HG03175 (cell line): ENCODE data around the gene PCCA.
"Not testable (repeated sequence)": the region's sequence is repeated elsewhere in the genome, so short reads cannot be mapped to it uniquely, and the experiment has no call there.

ENCODE experiments used
- ATAC-seq: cut with Tn5 transposase; IDR thresholded peaks from one replicate; pipeline ENCODE4 v1.9.1; 2021; ENCODE audit warnings: mild to moderate bottlenecking, moderate library complexity; ENCODE audit not compliant: unreplicated experiment

PCCA gene

DNA sequence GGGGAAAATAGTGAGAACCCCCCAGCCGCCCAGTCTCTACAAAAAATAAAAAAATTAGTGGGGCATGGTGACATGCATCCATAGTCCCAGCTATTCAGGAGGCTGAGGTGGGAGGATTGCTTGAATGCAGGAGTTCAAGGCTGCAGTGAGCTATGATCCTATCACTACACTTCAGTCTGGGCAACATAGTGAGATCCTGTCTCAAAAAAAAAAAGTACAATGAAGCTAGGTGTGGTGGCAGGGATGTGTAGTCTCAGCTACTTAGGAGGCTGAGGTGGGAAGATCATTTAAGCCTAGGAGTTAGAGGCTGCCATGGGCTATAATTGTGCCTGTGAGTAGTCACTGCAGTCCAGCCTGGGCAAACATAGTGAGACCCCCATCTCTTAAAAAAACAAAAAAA lies 8.9 kb downstream of the PCCA start:
- ATAC-seq, result no peak

DNA sequence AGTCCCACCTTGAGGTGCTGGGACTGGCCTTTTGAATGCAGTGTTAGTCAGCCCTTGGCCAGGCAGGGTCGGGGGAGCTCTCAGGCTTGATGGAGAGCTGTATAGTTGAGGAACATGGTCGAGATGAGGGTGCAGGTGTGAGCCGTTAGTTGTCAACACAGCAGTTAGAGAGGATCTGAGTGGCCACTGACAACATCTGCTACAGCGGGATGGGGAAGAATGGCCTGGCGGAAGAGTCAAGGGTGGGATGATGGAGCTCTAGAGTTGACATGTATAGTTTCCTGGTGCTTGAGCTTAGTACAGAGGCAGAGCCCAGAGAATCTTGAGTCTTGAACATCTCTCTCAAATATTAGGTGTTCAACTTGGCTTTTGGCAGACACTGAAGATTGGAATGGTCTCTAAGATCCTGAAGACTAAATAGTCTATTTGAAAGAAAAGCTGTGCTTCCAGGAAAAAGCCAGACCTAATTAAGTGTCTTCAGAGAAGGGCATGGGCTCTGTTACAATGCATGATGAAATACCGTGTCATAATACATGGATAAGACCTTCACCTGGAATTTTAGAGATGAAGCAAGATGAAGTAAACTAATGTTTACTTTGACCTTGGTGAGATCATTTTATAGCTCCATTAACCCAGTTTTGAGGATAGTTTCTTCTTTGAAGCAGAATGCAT lies 9.7 kb downstream of the PCCA start:
- no peak for ATAC-seq

DNA sequence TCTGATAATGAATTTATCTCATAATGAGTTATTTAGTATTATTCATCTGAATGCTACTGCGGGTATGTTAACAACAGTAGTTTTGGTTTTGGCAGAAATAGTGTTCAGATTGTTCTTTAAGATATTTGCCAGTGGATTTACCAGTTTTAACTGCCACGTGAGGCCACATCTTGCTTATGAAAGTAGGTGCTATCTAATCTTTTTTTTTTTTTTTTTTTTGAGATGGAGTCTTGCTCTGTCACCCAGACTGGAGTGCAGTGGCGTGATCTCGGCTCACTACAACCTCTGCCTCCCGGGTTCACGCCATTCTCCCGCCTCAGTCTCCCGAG lies 10.2 kb downstream of the PCCA start:
- not testable (repeated sequence) for ATAC-seq

DNA sequence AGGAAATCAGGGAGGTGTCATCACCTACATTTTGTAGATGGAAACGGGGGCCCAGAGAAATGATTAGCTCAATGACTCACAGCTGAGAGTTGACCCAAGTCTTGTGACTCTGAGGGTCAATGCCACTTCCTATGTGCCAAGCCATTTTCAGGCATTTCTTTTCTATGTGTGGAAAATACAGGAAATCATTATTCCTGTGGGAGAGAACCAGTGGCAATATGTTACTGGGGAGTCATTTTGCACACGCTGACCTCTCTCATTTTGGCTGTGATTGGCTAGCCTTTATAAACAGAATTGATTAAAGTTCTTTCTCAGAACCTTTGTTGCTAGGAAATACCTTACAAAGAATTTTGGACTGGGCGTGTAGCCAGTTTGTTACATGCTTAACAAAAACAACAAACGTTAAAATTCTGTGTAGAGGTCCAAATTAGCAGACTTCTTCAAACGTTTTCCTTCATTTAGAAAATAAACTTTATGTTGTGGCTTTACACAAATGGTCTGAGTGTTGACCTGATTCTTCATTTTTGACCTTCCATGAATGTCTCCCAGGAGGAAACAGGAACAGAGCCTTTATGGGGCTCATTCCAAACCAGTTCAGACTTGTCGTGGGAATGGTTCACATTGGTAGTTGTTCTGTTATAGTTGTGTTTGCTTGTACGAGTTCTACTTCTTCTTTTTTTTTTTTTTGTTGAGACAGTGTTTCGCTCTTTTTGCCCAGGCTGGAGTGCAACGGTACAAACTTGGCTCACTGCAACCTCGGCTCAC lies 11.4 kb downstream of the PCCA start:
- ATAC-seq, result no peak

DNA sequence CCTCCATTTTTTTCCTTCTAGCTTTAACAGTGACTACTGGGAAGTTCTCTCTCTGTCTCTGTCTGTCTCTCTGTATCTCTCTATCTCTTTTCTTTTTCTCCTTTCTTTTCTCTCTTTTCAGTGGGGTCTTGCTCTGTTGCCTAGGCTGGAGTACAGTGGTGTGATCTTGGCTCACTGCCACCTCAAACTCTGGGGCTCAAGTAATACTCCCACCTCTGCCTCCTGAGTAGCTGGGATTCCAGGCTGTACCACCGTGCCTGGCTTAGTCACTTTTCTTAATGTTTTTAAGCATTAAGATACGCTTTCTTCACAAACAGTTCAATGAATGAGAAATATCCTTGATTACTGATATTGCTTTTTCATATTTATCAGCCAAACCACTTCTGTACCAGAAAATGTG lies 13.1 kb downstream of the PCCA start:
- ATAC-seq, result no peak

DNA sequence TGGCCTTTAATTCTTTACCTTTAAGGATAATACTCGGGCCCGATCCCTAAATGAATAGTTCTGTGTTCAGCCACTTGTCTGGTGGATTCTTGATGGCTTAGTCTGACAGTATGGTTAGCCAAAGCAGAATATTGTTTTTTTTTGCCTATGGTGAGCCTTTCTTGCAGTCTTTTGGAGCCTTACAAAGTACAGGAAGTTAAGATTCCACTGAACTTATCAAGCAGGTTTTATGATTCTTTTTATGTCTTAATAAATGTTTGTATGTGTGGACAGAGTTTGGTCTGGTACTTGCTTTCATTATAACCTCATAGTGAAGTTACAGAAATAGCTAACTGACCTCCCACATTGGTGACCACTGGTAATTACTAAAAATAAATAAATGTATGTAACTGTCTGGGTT lies 17.1 kb downstream of the PCCA start:
- no peak for ATAC-seq

DNA sequence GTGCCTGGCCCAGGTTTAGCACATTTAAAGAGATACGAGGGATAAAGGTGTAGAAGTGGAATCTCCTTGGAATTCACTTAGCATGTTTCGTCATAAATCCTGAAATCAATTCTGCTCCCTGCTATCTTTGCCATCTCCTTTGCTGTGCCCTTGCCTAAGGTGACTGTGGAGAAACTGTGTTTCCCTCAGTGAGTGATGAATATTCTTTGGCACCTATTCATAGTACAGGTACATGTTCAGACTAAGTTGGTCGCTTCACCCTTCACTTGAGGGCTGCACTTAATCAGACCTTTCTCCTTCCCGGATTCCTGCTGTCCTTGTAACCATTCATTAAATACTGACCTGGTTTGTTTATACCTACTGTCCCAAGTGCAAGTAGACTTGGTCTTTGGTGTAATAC lies 17.8 kb downstream of the PCCA start:
- ATAC-seq, result no peak

DNA sequence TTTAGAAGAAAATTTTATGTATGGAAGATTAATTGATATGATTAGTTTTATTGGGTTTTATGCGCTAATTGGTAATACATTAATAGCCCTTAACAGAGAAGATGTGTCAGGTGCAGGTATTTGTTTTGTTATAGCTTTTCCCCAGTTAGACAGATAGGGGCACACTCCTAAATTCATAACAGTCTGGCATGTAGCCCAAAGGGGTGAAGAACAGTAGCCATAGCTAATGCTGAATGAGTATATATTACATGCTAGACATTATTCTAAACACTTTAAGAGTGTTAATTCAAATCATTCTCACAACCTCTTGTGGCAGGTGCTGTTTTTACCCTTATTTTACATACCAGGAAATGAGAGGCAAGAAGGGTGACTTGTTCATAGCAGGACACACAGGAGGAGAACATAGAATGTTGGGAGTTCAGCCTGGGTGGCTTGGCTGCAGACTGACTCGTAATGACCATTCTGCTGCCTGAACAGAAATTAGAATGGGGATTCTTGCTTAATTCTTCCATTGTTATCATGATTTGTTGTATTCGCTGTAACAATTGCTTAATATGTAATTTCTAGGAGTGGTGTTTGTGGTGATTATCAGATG lies 20.1 kb downstream of the PCCA start:
- ATAC-seq, result no peak

DNA sequence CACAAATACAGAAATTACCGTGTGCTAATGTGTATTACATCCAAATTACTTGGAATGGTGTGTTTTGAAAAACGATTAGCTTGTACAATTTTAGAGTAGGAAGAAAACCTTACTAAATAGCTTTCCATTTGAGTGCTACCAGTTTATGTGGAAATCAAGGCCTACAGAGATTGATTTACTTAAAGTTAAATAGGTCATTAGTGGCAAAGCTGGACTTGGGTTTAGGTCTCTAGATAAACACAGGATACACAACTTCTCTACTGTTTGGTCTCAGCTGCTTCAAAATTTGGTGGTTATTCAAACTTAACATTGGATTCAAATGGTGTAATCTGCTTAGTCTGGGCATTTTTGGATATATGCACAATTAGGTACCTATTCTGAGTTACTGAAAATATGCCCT lies 21.4 kb downstream of the PCCA start:
- ATAC-seq, result no peak

DNA sequence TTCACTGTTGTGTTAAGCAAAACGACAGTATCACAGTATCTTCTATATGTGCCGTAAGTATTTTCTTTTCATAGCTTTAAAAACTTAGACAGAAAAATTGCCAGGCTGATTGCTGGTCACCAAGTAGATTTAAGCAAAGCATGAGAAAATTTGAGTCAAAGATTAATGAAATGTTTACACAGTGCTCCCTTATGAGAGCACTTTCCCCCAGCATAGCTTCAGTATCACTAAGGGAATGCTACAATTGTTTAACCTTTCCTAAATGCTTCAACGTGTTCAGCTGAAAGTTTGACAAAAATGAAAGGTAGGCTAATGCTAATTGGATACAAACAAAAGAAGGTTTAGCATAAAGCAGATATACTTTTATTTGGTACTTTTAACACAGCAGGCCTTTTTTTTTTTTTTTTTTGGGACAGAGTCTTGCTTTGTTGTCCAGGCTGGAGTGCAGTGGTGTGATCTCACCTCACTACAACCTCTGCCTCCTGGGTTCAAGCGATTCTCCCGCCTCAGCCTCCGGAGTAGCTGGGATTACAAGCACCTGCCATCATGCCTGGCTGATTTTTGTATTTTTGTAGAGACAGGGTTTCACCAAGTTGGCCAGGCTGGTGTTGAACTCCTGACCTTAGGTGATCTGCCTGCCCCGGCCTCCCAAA lies 23.4 kb downstream of the PCCA start:
- ATAC-seq, result no peak

DNA sequence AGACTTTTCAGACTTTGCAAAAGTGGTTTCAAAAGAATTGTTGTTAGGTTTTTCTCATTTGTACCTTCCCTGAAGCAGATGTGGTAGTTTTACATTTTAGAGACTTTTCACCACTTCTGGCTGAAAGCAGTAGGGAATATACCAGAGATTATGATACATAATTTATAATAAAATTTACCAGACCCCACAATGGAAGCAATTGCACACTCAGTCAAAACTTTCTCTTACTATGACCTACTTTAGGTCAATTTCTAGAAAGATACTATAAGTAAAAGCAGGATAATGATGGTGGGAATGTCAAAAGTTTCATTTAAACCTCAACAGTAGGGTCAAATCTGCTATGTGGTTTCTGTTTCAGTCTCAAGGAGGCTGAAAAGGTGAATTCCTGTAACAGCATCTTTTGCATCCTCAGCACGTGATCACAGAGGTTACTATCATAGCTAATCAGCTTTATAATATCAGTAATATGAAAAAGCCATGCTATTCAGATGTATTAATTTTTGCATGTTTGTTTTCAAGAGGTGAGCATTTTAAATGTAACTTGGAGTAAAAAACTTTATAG lies 26.9 kb downstream of the PCCA start:
- no peak for ATAC-seq

DNA sequence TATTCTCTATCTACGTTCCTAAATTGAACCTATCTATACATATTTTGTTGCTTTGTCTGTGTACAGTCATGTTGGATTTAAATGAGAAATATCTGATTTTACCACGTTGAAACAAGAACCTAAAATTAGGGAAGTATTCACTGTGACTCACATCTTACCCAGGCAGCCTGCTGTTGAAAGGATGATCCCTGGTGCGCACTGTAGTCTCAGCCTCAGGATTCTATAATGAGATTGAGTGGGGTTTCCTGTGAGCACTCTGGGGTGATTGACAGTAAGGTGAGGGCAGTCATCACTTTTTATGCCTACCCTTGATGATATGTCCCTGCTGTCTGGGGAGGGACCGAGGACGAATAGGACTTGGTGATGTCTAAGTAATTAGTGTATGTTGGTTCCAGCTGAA lies 35.4 kb downstream of the PCCA start:
- ATAC-seq, result no peak

DNA sequence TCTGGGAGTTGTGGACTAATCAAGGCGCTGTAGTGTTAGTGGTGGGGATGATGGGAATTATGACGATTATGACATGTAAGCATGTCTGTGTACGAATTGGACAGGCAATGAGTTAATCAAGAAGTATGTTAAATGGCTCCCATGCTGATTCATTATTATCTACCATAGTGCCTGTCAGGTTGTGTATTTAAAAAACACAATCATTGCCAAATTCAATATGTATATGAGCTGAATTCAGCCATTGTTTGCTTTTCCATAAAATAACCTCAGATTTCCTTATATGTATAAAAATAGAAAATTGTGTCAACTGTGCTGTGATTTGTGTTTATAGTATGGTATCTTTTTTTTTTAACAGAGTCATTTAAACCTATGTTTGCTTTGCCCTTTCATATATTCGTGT lies 37.1 kb downstream of the PCCA start:
- no peak for ATAC-seq

DNA sequence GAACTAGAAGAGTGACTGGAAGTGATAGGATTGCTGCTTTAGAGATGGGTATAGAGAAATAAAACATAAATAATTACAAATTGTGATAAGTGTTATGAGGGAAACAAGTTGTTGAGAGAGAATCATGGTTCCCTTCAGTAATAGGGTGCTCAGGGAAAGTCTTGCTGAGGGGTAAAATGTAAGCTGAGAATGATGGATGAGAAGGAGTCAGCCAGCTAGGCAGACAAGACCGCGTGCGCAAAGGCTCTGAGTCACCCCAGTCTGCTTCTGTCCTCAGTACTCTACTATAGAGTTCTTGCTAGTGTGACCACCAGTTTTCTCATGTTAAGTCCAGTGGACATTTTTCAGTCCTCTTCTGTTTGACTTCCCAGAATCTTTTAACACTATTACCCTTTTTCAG lies 39.5 kb downstream of the PCCA start:
- no peak for ATAC-seq

DNA sequence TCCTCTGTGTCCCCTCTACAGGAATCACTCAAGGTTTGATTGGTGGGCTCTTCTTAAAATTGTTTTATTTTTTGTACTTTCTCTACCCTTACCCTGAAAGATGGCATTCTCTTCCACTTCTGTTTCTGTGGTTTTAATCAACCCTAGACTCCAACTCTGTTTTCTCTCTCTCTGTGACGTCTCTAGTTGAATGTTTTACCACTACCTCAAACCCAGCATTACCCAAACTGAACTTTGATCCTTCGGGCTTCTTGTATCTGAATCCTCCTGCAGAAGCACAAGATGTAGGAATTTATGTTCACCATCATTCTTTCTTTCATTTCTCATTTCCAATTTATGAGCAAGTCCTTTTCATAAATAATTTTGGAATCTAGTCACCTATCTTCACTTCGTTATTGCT lies 39.9 kb downstream of the PCCA start:
- no peak for ATAC-seq

DNA sequence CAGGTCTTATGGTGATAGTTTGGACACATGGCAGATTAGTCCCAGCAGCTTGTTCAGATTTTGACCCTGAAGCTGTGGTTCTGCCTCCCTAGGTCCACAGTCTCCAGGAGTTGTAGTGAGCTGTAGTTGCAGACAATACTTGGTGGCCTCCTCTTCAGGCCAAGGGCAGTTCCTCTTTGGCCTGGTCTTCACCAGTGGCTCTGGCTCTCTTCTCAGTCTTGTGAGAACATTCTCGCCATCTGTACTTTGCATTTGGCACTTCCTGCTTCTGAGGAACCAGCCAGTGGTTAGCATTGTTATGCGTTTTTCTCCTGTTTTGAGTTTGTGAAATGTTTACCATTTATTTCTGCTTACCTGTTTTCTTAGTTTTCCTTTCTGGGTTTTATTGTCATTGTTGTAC lies 40.7 kb downstream of the PCCA start:
- ATAC-seq, result peak; percentile 88

DNA sequence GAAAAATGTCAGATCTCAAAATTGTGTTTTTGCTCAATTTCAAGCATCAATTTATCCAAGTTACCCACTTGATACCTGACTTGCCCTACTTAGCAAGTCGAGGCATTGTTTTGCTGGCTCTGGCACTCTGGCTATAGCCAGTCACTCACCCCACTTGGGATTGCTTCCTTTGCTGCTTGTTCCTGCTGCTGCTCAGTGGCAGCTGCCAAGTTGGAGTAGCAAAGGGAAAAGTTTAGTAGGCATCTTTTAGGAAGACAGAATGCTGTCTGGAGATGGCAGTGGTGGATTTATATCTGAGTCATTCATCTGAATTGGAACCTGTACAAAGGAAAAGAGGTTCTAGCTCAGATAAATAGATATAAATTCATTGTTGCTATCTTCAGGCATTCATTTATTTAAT lies 41.2 kb downstream of the PCCA start:
- no peak for ATAC-seq

DNA sequence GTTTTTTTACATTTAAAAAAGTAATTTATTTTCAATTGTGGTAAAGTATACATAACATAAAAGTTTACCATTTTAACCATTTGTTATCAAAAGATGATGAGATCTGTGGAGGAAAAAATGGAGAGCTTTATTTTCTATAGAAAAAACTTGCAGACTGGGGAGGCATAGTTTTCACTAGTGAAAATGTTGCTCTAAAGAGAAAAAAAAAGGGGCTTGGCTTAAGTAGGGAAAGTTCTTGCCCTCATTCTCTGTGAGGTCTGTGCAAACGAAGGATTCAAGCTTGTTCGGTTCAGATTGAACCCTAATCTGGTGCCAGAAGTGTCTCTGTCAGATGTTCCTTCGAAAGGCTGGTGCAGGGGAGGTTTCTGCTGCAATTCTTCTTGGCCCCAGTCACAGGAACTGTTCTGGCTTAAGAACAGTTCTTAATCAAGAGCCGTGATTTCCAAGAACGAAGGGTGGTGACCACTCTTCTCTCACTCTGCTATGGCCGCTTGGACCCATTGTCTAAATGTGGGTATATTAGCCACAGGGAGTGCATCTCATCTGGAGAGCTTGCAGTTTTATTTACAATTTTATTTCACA lies 42.1 kb downstream of the PCCA start:
- ATAC-seq, result no peak

DNA sequence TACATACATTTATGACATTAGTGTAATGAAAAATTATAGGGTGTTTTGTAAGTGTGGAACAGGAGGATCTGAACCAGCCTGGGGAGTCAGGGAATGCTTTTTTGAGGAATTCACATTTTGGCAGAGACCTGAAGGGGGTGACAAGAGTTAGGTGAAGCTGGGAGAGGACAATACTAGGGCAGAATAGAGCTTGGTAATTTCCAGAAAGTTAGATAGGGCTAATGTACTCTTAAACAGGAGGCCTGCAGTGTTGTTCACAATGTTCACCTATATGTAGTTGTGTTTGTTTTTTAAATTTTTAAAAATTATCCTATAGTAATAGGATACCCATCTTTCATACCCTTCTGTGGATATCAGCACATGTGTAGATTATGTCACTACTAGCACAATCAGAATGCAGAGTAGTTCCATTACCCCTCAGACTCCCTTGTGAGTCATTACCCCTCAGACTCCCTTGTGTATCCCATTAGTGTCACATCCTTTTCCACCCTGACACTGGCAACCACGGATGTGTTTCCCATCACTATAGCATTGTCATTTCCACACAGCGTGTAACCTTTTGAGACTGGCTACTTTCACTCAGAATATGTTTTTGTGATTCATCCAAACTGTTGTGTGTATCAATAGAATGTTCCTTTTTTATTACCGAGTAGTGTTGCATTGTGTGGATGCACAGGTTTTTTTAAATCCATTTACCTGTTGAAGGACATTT lies 43.1 kb downstream of the PCCA start:
- no peak for ATAC-seq

DNA sequence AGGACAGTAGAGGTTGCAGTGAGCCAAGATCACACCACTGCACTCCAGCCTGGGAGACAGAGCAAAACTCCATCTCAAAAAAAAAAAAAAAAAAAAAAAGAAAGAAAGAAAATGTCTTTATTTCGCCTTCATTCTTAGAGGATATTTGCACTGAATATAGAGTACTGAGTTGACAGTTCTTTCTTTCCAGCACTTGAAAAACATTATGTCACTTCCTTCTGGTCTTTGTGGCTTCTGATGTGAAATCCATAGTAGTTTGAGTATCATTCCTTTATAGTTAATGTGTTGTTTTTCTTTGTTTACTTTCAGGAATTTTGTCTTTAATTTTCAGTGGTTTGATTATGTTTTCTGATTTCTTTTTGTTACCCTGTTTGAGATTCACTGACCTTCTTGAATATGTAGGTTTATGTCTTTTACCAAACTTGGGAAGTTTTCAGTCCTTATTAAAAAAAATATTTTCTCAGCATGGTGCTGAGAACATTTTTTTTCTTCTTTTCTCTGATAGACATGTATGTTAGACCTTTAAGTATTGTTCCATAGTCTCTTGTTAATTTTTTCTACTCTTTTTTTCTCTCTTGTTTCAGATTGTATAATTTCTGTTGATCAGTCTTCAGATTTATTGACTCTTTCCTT lies 50.1 kb downstream of the PCCA start:
- no peak for ATAC-seq
